NCI-H2227 treated with DMSO at 0.1 percent for 48 hours (cell line): ENCODE data around the gene SMARCA2.

Source experiments
- DNase-seq: peaks from one replicate; lab custom pipeline; 2025; lab: John Stamatoyannopoulos, UW

The SMARCA2 gene

GRCh38 chr9:2215921-2216441, 200.8 kb downstream of the SMARCA2 start:
- peak; percentile 59 for DNase-seq

GRCh38 chr9:2216591-2216990, 201.4 kb downstream of the SMARCA2 start:
- no peak for DNase-seq

- DNase-seq: no peak
These were observed 202.4 kb downstream of the SMARCA2 start for GRCh38 chr9:2217540-2217939.

GRCh38 chr9:2220036-2220435, 204.9 kb downstream of the SMARCA2 start:
- no peak for DNase-seq

GRCh38 chr9:2227144-2227867, 212.2 kb downstream of the SMARCA2 start:
- no peak for DNase-seq

- no peak for DNase-seq
These were observed 213.0 kb downstream of the SMARCA2 start for GRCh38 chr9:2228132-2228531.

- no peak for DNase-seq
These were observed 213.5 kb downstream of the SMARCA2 start for GRCh38 chr9:2228641-2229040.

- no peak for DNase-seq
These were observed 214.1 kb downstream of the SMARCA2 start for GRCh38 chr9:2229109-2229721.

GRCh38 chr9:2230362-2230761, 215.2 kb downstream of the SMARCA2 start:
- DNase-seq: no peak

GRCh38 chr9:2231101-2231500, 216.0 kb downstream of the SMARCA2 start:
- DNase-seq: no peak

- no peak for DNase-seq
These were observed 216.7 kb downstream of the SMARCA2 start for GRCh38 chr9:2231829-2232228.

- no peak for DNase-seq
These were observed 218.1 kb downstream of the SMARCA2 start for GRCh38 chr9:2233274-2233673.

- peak; percentile 18 for DNase-seq
These were observed 219.3 kb downstream of the SMARCA2 start for GRCh38 chr9:2234371-2234893.

- DNase-seq: no peak
These were observed 220.5 kb downstream of the SMARCA2 start for GRCh38 chr9:2235623-2236022.

- no peak for DNase-seq
These were observed 221.7 kb downstream of the SMARCA2 start for GRCh38 chr9:2236850-2237249.

GRCh38 chr9:2241461-2241835, 226.3 kb downstream of the SMARCA2 start:
- peak; percentile 86 for DNase-seq

GRCh38 chr9:2241836-2242741, 226.9 kb downstream of the SMARCA2 start:
- DNase-seq: peak; percentile 86

GRCh38 chr9:2242831-2243330, 227.7 kb downstream of the SMARCA2 start:
- DNase-seq: peak; percentile 46
